HG03095 (cell line): ENCODE data around the gene PRDM5.
A peak's percentile ranks its signal among the peaks of the same experiment; 100 is the strongest.
"Not testable (repeated sequence)": the region's sequence is repeated elsewhere in the genome, so short reads cannot be mapped to it uniquely, and the experiment has no call there.

ENCODE experiments used
- ATAC-seq: cut with Tn5 transposase; IDR thresholded peaks from one replicate; pipeline ENCODE4 v1.9.1; 2021; ENCODE audit warnings: moderate library complexity; ENCODE audit not compliant: unreplicated experiment

PRDM5 gene

GRCh38 chr4:120761070-120761469 is 161.5 kb downstream of the PRDM5 start:
- no peak for ATAC-seq

GRCh38 chr4:120760047-120760446 is 162.5 kb downstream of the PRDM5 start:
- ATAC-seq = no peak

GRCh38 chr4:120755864-120756263 is 166.7 kb downstream of the PRDM5 start:
- no peak for ATAC-seq

GRCh38 chr4:120754590-120754989 is 167.9 kb downstream of the PRDM5 start:
- ATAC-seq = no peak

GRCh38 chr4:120753854-120754253 is 168.7 kb downstream of the PRDM5 start:
- no peak for ATAC-seq

GRCh38 chr4:120750152-120750525 is 172.4 kb downstream of the PRDM5 start:
- no peak for ATAC-seq

GRCh38 chr4:120749445-120750151 is 172.9 kb downstream of the PRDM5 start:
- ATAC-seq = peak; percentile 97

GRCh38 chr4:120741636-120742035 is 180.9 kb downstream of the PRDM5 start:
- not testable (repeated sequence) for ATAC-seq

GRCh38 chr4:120736312-120736711 is 186.2 kb downstream of the PRDM5 start:
- ATAC-seq = no peak

GRCh38 chr4:120733968-120734367 is 188.6 kb downstream of the PRDM5 start:
- ATAC-seq = no peak

- ATAC-seq = no peak
These were observed 189.5 kb downstream of the PRDM5 start for GRCh38 chr4:120733054-120733453.

- no peak for ATAC-seq
These were observed 191.0 kb downstream of the PRDM5 start for GRCh38 chr4:120731561-120731960.

GRCh38 chr4:120730777-120731320 is 191.7 kb downstream of the PRDM5 start:
- no peak for ATAC-seq

GRCh38 chr4:120728892-120729675 is 193.4 kb downstream of the PRDM5 start:
- no peak for ATAC-seq

GRCh38 chr4:120725639-120726580 is 196.6 kb downstream of the PRDM5 start:
- ATAC-seq = no peak

GRCh38 chr4:120724656-120725055 is 197.9 kb downstream of the PRDM5 start:
- ATAC-seq = no peak

- ATAC-seq = no peak
These were observed 198.5 kb downstream of the PRDM5 start for GRCh38 chr4:120723986-120724385.

GRCh38 chr4:120723105-120723504 is 199.4 kb downstream of the PRDM5 start:
- no peak for ATAC-seq

GRCh38 chr4:120722655-120723054 is 199.9 kb downstream of the PRDM5 start:
- no peak for ATAC-seq

GRCh38 chr4:120720354-120720934 is 202.1 kb downstream of the PRDM5 start:
- no peak for ATAC-seq
